Measurements from ENCODE around the gene IL17C.
"Not testable (repeated sequence)": the region's sequence is repeated elsewhere in the genome, so short reads cannot be mapped to it uniquely, and the experiment has no call there.

The IL17C gene

GRCh38 chr16:88638323-88639230 lies at the start of gene IL17C:
TSS of gene IL17C (plus strand) at chr16:88638572. CDS start at chr16:88638642, 70 bp downstream.
- DNase-seq (ENCODE audit: low read depth), result no peak

GRCh38 chr16:88588754-88589153 lies 49.6 kb upstream of the IL17C start:
- no peak for DNase-seq (ENCODE audit: low read depth)

GRCh38 chr16:88589441-88589840 lies 48.9 kb upstream of the IL17C start:
- no peak for DNase-seq (ENCODE audit: low read depth)

GRCh38 chr16:88591577-88592021 lies 46.8 kb upstream of the IL17C start:
- no peak for DNase-seq (ENCODE audit: low read depth)

- DNase-seq (ENCODE audit: low read depth), result no peak
Measured at GRCh38 chr16:88593061-88593460, 45.3 kb upstream of the IL17C start.

GRCh38 chr16:88593489-88593888 lies 44.9 kb upstream of the IL17C start:
- DNase-seq (ENCODE audit: low read depth), result no peak

GRCh38 chr16:88593910-88594309 lies 44.5 kb upstream of the IL17C start:
- DNase-seq (ENCODE audit: low read depth), result no peak

- no peak for DNase-seq (ENCODE audit: low read depth)
Measured at GRCh38 chr16:88595101-88595500, 43.3 kb upstream of the IL17C start.

- no peak for DNase-seq (ENCODE audit: low read depth)
Measured at GRCh38 chr16:88595921-88596320, 42.5 kb upstream of the IL17C start.

GRCh38 chr16:88596483-88596882 lies 41.9 kb upstream of the IL17C start:
- no peak for DNase-seq (ENCODE audit: low read depth)

- no peak for DNase-seq (ENCODE audit: low read depth)
Measured at GRCh38 chr16:88597856-88598491, 40.4 kb upstream of the IL17C start.

GRCh38 chr16:88599092-88599733 lies 39.2 kb upstream of the IL17C start:
- no peak for DNase-seq (ENCODE audit: low read depth)

- no peak for DNase-seq (ENCODE audit: low read depth)
Measured at GRCh38 chr16:88599825-88600538, 38.4 kb upstream of the IL17C start.

GRCh38 chr16:88600539-88600896 lies 37.9 kb upstream of the IL17C start:
- DNase-seq (ENCODE audit: low read depth), result no peak

GRCh38 chr16:88601313-88602036 lies 36.9 kb upstream of the IL17C start:
- no peak for DNase-seq (ENCODE audit: low read depth)

GRCh38 chr16:88602091-88602490 lies 36.3 kb upstream of the IL17C start:
- DNase-seq (ENCODE audit: low read depth), result no peak

- no peak for DNase-seq (ENCODE audit: low read depth)
Measured at GRCh38 chr16:88605186-88606147, 32.9 kb upstream of the IL17C start.

GRCh38 chr16:88606148-88606757 lies 32.1 kb upstream of the IL17C start:
- DNase-seq (ENCODE audit: low read depth), result no peak

GRCh38 chr16:88608076-88608475 lies 30.3 kb upstream of the IL17C start:
- DNase-seq (ENCODE audit: low read depth), result no peak

GRCh38 chr16:88609426-88609825 lies 28.9 kb upstream of the IL17C start:
- not testable (repeated sequence) for DNase-seq (ENCODE audit: low read depth)
